ENCODE data around the gene PRKG1.

PRKG1 gene

DNA sequence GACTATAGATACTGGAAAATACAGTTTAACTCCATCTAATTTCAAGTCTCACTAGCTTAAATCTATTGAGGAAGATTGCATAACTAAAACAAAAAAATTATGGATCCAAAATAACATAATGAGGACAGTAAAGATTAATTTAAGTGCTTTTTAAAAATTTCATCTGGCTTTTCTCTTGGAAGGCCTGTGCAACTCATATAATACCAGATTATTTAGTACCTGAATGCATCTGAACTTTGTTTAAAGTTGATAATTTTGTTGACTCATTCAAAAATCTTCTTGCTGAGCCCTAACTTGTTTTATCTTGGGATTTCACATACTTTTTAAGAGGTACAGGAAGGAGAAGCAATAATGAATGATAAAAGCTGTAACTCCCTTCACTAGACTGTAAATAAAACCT is 478.6 kb downstream of the PRKG1 start:
- TF ChIP-seq CTCF (IDR thresholded peaks at IDR 0.05; ENCODE audit: insufficient read depth, low read length) (no peak), POLR2AphosphoS5 (IDR thresholded peaks at IDR 0.05; ENCODE audit: low read depth) (no peak), REST (IDR thresholded peaks at IDR 0.05; ENCODE audit: insufficient replicate concordance, low read depth) (no peak), GABPA (IDR thresholded peaks at IDR 0.05; ENCODE audit: low read depth) (no peak), SPI1 (IDR thresholded peaks at IDR 0.05; ENCODE audit: borderline replicate concordance, low read depth) (no peak)
- H3K27me3 ChIP-seq (ENCODE audit: insufficient read depth, poor library complexity, severe bottlenecking), result no peaks in the 10 kb centered on the region
- H3K27ac ChIP-seq (replicated peaks), result no peak overlapping the region
- no peak overlapping the region for H3K4me3 ChIP-seq (replicated peaks; ENCODE audit: insufficient read depth, low read length)
- DNase-seq (ENCODE audit: low read depth in 1 of 2, low spot score in 1 of 2), result no peak

DNA sequence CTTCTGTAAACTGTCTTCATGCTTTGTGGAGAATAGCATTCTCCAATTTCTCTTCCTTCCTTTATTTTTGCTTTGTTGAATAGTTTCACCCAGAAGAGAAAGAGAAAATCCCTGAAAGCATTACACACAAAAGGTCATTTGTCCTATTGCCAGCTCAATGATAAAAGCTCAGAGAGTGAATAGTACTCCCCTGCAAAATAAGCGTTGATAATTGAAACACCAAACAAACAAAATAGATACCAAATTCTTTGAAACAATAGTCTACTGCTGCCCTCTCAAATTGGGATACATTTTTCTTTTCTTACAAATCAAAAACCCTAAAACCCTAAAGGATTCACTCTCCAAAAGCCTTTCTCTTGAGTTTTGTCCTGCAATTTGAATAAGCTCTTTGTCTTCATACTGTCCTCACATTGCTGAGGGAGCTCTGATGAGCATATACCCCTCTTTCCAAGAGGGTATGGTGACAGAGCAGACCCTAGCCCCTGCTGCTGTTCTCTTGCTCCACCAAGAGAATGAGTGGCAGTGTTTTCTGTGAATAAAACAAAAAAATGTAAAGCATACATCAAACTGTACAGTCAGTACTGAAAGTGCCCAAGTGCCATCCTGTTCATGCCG is 490.7 kb downstream of the PRKG1 start:
- Histone ChIP-seq H3K27me3 (ENCODE audit: insufficient read depth, poor library complexity, severe bottlenecking) (no peaks in the 10 kb centered on the region), H3K4me3 (replicated peaks; ENCODE audit: insufficient read depth, low read length) (no peak overlapping the region), H3K27ac (replicated peaks) (no peak overlapping the region)
- DNase-seq (ENCODE audit: low read depth in 1 of 2, low spot score in 1 of 2), result no peak
- TF ChIP-seq REST (IDR thresholded peaks at IDR 0.05; ENCODE audit: insufficient replicate concordance, low read depth) (no peak), SPI1 (IDR thresholded peaks at IDR 0.05; ENCODE audit: borderline replicate concordance, low read depth) (no peak), POLR2AphosphoS5 (IDR thresholded peaks at IDR 0.05; ENCODE audit: low read depth) (no peak), CTCF (IDR thresholded peaks at IDR 0.05; ENCODE audit: insufficient read depth, low read length) (no peak), GABPA (IDR thresholded peaks at IDR 0.05; ENCODE audit: low read depth) (no peak)

- H3K27me3 ChIP-seq (ENCODE audit: insufficient read depth, poor library complexity, severe bottlenecking), result no peaks in the 10 kb centered on the region
- H3K27ac ChIP-seq (replicated peaks), result no peak overlapping the region
- no peak for TF ChIP-seq SPI1 (IDR thresholded peaks at IDR 0.05; ENCODE audit: borderline replicate concordance, low read depth)
- H3K4me3 ChIP-seq (replicated peaks; ENCODE audit: insufficient read depth, low read length), result no peak overlapping the region
- DNase-seq (ENCODE audit: low read depth in 1 of 2, low spot score in 1 of 2), result no peak
Observed at GRCh38 chr10:51567271-51567670, 493.0 kb downstream of the PRKG1 start.

- H3K4me3 ChIP-seq (replicated peaks; ENCODE audit: insufficient read depth, low read length), result no peak overlapping the region
Observed at GRCh38 chr10:51569467-51569866, 495.2 kb downstream of the PRKG1 start.

More at GRCh38 chr10:51569467-51569866, 495.2 kb downstream of the PRKG1 start:
- Histone ChIP-seq H3K27ac (replicated peaks) (no peak overlapping the region), H3K27me3 (ENCODE audit: insufficient read depth, poor library complexity, severe bottlenecking) (no peaks in the 10 kb centered on the region)
- no peak for DNase-seq (ENCODE audit: low read depth in 1 of 2, low spot score in 1 of 2)
- TF ChIP-seq REST (IDR thresholded peaks at IDR 0.05; ENCODE audit: insufficient replicate concordance, low read depth) (no peak), GABPA (IDR thresholded peaks at IDR 0.05; ENCODE audit: low read depth) (no peak), CTCF (IDR thresholded peaks at IDR 0.05; ENCODE audit: insufficient read depth, low read length) (no peak), SPI1 (IDR thresholded peaks at IDR 0.05; ENCODE audit: borderline replicate concordance, low read depth) (no peak), POLR2AphosphoS5 (IDR thresholded peaks at IDR 0.05; ENCODE audit: low read depth) (no peak)

All from HL-60 (cell line).